SK-N-SH (cell line): ENCODE data around the gene SYNE3.
A peak's percentile ranks its signal among the peaks of the same experiment; 100 is the strongest.

Experiments used
- EZH2phosphoT487 ChIP-seq: fragments of 200-600 bp; sonication (generic); IDR thresholded peaks from 2 replicates; pipeline ENCODE4 v1.6.1; 2017; ENCODE audit warnings: low read depth, mixed run types, mild to moderate bottlenecking, antibody characterized with exemption, moderate library complexity, borderline replicate concordance
- FOSL2 ChIP-seq: IDR thresholded peaks from 2 replicates; pipeline ENCODE4 v1.4.0; 2012; ENCODE audit warnings: low read depth, mild to moderate bottlenecking, moderate library complexity, borderline replicate concordance
- FOXM1 ChIP-seq: IDR thresholded peaks from 2 replicates; pipeline ENCODE4 v1.4.0; 2012; ENCODE audit warnings: low read depth, mild to moderate bottlenecking
- GATA2 ChIP-seq: sonication (generic); formaldehyde crosslinking; IDR thresholded peaks from 2 replicates; pipeline ENCODE4 v1.5.0; 2020; ENCODE audit warnings: mild to moderate bottlenecking, missing genetic modification reagents
- POLR2AphosphoS5 ChIP-seq: IDR thresholded peaks from 2 replicates; pipeline ENCODE4 v1.6.1; 2012; ENCODE audit warnings: low read depth, low read length
- RXRA ChIP-seq: IDR thresholded peaks from 2 replicates; pipeline ENCODE4 v1.4.0; 2012; ENCODE audit warnings: low read depth, mild to moderate bottlenecking, borderline replicate concordance
- SIN3A ChIP-seq: IDR thresholded peaks from 2 replicates; pipeline ENCODE4 v1.6.1; 2012; ENCODE audit warnings: low read depth, mild to moderate bottlenecking, low read length, moderate library complexity, borderline replicate concordance
- SMC3 ChIP-seq: IDR thresholded peaks from 2 replicates; pipeline ENCODE4 v1.6.1; 2012; ENCODE audit warnings: low read depth, low read length, improper control_type of control experiment
- TCF12 ChIP-seq: IDR thresholded peaks from 2 replicates; pipeline ENCODE4 v1.4.0; 2012
- YY1 ChIP-seq: IDR thresholded peaks from 2 replicates; pipeline ENCODE4 v1.4.0; 2012; ENCODE audit warnings: low read depth, mild to moderate bottlenecking
- TF ChIP-seq, protein P1 (sequence below): fragments of 200-600 bp; sonication (generic); IDR thresholded peaks from 2 replicates; pipeline ENCODE4 v1.6.1; 2017; ENCODE audit warnings: antibody characterized with exemption, mild to moderate bottlenecking, moderate library complexity
- TF ChIP-seq, protein P2 (sequence below): IDR thresholded peaks from 2 replicates; pipeline ENCODE4 v1.4.0; 2012; ENCODE audit warnings: low read depth
- TF ChIP-seq, protein P3 (sequence below): IDR thresholded peaks from 2 replicates; pipeline ENCODE4 v1.4.0; 2012; ENCODE audit warnings: low read depth, borderline replicate concordance
- TF ChIP-seq, protein P4 (sequence below): IDR thresholded peaks from 2 replicates; pipeline ENCODE4 v1.6.1; 2012; ENCODE audit warnings: mild to moderate bottlenecking, low read depth, low read length, moderate library complexity

DNA sequence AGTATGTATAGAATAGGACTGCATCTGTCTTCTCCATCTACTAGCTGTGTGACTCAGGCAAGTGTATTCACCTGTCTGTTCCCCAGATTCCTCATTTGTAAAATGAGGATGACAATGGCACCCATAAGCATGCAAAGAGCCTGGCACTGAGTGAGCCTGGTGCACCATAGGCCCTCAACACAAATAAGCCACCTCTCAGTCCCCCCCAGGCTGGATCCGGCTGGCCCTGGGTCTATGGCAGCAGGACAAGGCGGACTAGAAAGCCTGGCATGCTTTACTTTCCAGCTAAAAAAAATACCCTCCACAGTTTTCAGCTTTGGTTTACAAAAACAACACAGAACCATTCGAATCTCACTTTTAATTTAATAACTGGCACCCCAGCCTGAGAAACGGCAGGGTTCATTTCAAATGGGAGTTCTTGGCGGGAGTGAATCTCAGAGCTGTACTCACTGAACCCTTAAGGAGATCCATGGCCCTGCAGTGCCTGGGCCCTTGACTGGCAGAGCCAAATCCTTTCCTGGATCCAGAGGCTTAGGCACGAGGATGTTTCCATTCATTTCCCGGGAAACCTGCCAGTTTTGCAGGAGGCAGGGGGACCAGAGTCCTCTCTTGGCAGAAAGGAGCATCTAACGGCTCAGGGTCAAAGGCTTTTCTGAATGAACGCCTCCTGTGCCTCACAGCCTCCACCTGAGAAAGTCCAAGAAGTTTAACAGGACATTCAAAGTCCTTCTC is 17.7 kb downstream of the SYNE3 start:
- TF ChIP-seq, protein P1, sequence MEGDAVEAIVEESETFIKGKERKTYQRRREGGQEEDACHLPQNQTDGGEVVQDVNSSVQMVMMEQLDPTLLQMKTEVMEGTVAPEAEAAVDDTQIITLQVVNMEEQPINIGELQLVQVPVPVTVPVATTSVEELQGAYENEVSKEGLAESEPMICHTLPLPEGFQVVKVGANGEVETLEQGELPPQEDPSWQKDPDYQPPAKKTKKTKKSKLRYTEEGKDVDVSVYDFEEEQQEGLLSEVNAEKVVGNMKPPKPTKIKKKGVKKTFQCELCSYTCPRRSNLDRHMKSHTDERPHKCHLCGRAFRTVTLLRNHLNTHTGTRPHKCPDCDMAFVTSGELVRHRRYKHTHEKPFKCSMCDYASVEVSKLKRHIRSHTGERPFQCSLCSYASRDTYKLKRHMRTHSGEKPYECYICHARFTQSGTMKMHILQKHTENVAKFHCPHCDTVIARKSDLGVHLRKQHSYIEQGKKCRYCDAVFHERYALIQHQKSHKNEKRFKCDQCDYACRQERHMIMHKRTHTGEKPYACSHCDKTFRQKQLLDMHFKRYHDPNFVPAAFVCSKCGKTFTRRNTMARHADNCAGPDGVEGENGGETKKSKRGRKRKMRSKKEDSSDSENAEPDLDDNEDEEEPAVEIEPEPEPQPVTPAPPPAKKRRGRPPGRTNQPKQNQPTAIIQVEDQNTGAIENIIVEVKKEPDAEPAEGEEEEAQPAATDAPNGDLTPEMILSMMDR, result no peak
- TF ChIP-seq, protein P2, sequence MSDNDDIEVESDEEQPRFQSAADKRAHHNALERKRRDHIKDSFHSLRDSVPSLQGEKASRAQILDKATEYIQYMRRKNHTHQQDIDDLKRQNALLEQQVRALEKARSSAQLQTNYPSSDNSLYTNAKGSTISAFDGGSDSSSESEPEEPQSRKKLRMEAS, result peak; percentile 46; the same call in 1 of the 2 replicates
- TF ChIP-seq, protein P3, sequence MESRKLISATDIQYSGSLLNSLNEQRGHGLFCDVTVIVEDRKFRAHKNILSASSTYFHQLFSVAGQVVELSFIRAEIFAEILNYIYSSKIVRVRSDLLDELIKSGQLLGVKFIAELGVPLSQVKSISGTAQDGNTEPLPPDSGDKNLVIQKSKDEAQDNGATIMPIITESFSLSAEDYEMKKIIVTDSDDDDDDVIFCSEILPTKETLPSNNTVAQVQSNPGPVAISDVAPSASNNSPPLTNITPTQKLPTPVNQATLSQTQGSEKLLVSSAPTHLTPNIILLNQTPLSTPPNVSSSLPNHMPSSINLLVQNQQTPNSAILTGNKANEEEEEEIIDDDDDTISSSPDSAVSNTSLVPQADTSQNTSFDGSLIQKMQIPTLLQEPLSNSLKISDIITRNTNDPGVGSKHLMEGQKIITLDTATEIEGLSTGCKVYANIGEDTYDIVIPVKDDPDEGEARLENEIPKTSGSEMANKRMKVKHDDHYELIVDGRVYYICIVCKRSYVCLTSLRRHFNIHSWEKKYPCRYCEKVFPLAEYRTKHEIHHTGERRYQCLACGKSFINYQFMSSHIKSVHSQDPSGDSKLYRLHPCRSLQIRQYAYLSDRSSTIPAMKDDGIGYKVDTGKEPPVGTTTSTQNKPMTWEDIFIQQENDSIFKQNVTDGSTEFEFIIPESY, result no peak
- TF ChIP-seq SIN3A, result no peak
- no peak for TF ChIP-seq POLR2AphosphoS5
- TF ChIP-seq RXRA, result no peak
- TF ChIP-seq TCF12, result peak; percentile 21; the same call in 1 of the 2 replicates
- no peak for TF ChIP-seq SMC3
- TF ChIP-seq GATA2 (CRISPR knock-in tag), result no peak
- no peak for TF ChIP-seq EZH2phosphoT487
- no peak for TF ChIP-seq FOSL2
- TF ChIP-seq FOXM1, result no peak
- TF ChIP-seq, protein P4, sequence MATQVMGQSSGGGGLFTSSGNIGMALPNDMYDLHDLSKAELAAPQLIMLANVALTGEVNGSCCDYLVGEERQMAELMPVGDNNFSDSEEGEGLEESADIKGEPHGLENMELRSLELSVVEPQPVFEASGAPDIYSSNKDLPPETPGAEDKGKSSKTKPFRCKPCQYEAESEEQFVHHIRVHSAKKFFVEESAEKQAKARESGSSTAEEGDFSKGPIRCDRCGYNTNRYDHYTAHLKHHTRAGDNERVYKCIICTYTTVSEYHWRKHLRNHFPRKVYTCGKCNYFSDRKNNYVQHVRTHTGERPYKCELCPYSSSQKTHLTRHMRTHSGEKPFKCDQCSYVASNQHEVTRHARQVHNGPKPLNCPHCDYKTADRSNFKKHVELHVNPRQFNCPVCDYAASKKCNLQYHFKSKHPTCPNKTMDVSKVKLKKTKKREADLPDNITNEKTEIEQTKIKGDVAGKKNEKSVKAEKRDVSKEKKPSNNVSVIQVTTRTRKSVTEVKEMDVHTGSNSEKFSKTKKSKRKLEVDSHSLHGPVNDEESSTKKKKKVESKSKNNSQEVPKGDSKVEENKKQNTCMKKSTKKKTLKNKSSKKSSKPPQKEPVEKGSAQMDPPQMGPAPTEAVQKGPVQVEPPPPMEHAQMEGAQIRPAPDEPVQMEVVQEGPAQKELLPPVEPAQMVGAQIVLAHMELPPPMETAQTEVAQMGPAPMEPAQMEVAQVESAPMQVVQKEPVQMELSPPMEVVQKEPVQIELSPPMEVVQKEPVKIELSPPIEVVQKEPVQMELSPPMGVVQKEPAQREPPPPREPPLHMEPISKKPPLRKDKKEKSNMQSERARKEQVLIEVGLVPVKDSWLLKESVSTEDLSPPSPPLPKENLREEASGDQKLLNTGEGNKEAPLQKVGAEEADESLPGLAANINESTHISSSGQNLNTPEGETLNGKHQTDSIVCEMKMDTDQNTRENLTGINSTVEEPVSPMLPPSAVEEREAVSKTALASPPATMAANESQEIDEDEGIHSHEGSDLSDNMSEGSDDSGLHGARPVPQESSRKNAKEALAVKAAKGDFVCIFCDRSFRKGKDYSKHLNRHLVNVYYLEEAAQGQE, result no peak
- no peak for TF ChIP-seq YY1
